HEK293 (cell line): ENCODE data around the gene DAPK2.

Experiments
- CTCF ChIP-seq: fragments of 450-650 bp; formaldehyde crosslinking; IDR thresholded peaks from 2 replicates; pipeline ENCODE4 v1.5.1; 2016; ENCODE audit warnings: missing biosample characterization, missing genetic modification characterization
- HOXD13 ChIP-seq: sonication (generic); formaldehyde crosslinking; IDR thresholded peaks from 2 replicates; pipeline ENCODE4 v1.8.0; 2022; ENCODE audit warnings: missing genetic modification reagents, borderline replicate concordance
- KLF9 ChIP-seq: fragments of 450-650 bp; formaldehyde crosslinking; IDR thresholded peaks from 2 replicates; pipeline ENCODE4 v1.5.1; 2016; ENCODE audit warnings: missing biosample characterization, missing genetic modification characterization, low read depth
- PATZ1 ChIP-seq: fragments of 450-650 bp; formaldehyde crosslinking; IDR thresholded peaks from 2 replicates; pipeline ENCODE4 v1.5.1; 2016; ENCODE audit warnings: missing biosample characterization, missing genetic modification characterization
- PRDM1 ChIP-seq: fragments of 450-650 bp; formaldehyde crosslinking; IDR thresholded peaks from 2 replicates; pipeline ENCODE4; 2016; ENCODE audit warnings: missing biosample characterization, missing genetic modification characterization
- SETDB1 ChIP-seq: IDR thresholded peaks from one replicate; pipeline ENCODE4 v1.6.1; 2017; ENCODE audit warnings: mild to moderate bottlenecking, low read length, moderate library complexity, mixed read lengths; ENCODE audit not compliant: insufficient read length
- ZBTB26 ChIP-seq: fragments of 450-650 bp; formaldehyde crosslinking; optimal IDR thresholded peaks from 2 replicates; pipeline ENCODE3; 2016; ENCODE audit warnings: missing biosample characterization, mild to moderate bottlenecking, missing genetic modification characterization
- ZBTB7A ChIP-seq: fragments of 450-650 bp; formaldehyde crosslinking; IDR thresholded peaks from 2 replicates; pipeline ENCODE4 v1.5.1; 2016; ENCODE audit warnings: low read depth, missing biosample characterization, missing genetic modification characterization
- ZFP41 ChIP-seq: fragments of 450-650 bp; formaldehyde crosslinking; IDR thresholded peaks from 2 replicates; pipeline ENCODE4 v1.5.1; 2016; ENCODE audit warnings: missing biosample characterization, missing genetic modification characterization, borderline replicate concordance
- ZFP69B ChIP-seq: fragments of 450-650 bp; formaldehyde crosslinking; IDR thresholded peaks from 2 replicates; pipeline ENCODE4 v1.5.1; 2016; ENCODE audit warnings: missing biosample characterization, missing genetic modification characterization
- ZNF10 ChIP-seq: fragments of 450-650 bp; formaldehyde crosslinking; IDR thresholded peaks from 2 replicates; pipeline ENCODE4 v1.5.1; 2017; ENCODE audit warnings: missing biosample characterization, missing genetic modification characterization
- ZNF112 ChIP-seq: fragments of 450-650 bp; formaldehyde crosslinking; IDR thresholded peaks from 2 replicates; pipeline ENCODE4 v1.5.0; 2017; ENCODE audit warnings: missing biosample characterization, missing genetic modification characterization
- ZNF114 ChIP-seq: fragments of 450-650 bp; formaldehyde crosslinking; IDR thresholded peaks from 2 replicates; pipeline ENCODE4 v1.5.0; 2017; ENCODE audit warnings: missing biosample characterization, missing genetic modification characterization
- ZNF26 ChIP-seq: fragments of 450-650 bp; formaldehyde crosslinking; IDR thresholded peaks from 2 replicates; pipeline ENCODE4 v1.5.1; 2016; ENCODE audit warnings: missing biosample characterization, missing genetic modification characterization
- ZNF362 ChIP-seq: fragments of 450-650 bp; formaldehyde crosslinking; IDR thresholded peaks from 2 replicates; pipeline ENCODE4 v1.5.1; 2016; ENCODE audit warnings: missing biosample characterization, missing genetic modification characterization
- ZNF398 ChIP-seq: fragments of 450-650 bp; formaldehyde crosslinking; IDR thresholded peaks from 2 replicates; pipeline ENCODE4 v1.5.1; 2017; ENCODE audit warnings: missing biosample characterization, missing genetic modification characterization
- ZNF510 ChIP-seq: fragments of 450-650 bp; formaldehyde crosslinking; IDR thresholded peaks from 2 replicates; pipeline ENCODE4 v1.5.1; 2018; ENCODE audit warnings: mild to moderate bottlenecking, missing genetic modification characterization, missing biosample characterization; ENCODE audit not compliant: insufficient replicate concordance
- ZNF518A ChIP-seq: fragments of 450-650 bp; formaldehyde crosslinking; conservative IDR thresholded peaks from 2 replicates; pipeline ENCODE4 v1.5.1; 2016; ENCODE audit warnings: low read depth, missing biosample characterization, missing genetic modification characterization
- ZNF549 ChIP-seq: fragments of 450-650 bp; IDR thresholded peaks from 2 replicates; pipeline ENCODE4 v1.5.1; 2018; ENCODE audit warnings: missing biosample characterization, missing genetic modification characterization, mild to moderate bottlenecking, inconsistent platforms, moderate library complexity
- ZNF580 ChIP-seq: fragments of 450-650 bp; formaldehyde crosslinking; IDR thresholded peaks from 2 replicates; pipeline ENCODE4 v1.5.1; 2016; ENCODE audit warnings: missing biosample characterization, missing genetic modification characterization
- ZNF600 ChIP-seq: fragments of 450-650 bp; formaldehyde crosslinking; IDR thresholded peaks from 2 replicates; pipeline ENCODE4 v1.5.1; 2016; ENCODE audit warnings: missing biosample characterization, missing genetic modification characterization
- ZNF621 ChIP-seq: fragments of 450-650 bp; formaldehyde crosslinking; IDR thresholded peaks from 2 replicates; pipeline ENCODE4 v1.5.1; 2017; ENCODE audit warnings: missing biosample characterization, missing genetic modification characterization

Gene DAPK2

GRCh38 chr15:64093627-64094417 lies 47.5 kb upstream of the DAPK2 start, which contains the start of gene CIAO2A (continued):
- TF ChIP-seq CTCF = no peak
- TF ChIP-seq ZNF549 (tag by site-specific recombination) = no peak
- TF ChIP-seq ZFP69B (tag by site-specific recombination) = no peak
- no peak for TF ChIP-seq HOXD13 (CRISPR knock-in tag)
- TF ChIP-seq ZNF600 (tag by site-specific recombination) = no peak; the same call in 1 of the 2 replicates
- TF ChIP-seq PATZ1 (tag by site-specific recombination) = no peak
- peak; percentile 27 for TF ChIP-seq ZBTB26
- TF ChIP-seq ZNF114 (tag by site-specific recombination) = no peak
- no peak for TF ChIP-seq ZBTB7A
- TF ChIP-seq ZNF10 = no peak
- no peak for TF ChIP-seq ZNF398
- no peak; the same call in 1 of the 2 replicates for TF ChIP-seq KLF9 (tag by site-specific recombination)
- TF ChIP-seq ZNF580 (tag by site-specific recombination) = no peak
- peak; percentile 57; the same call in 1 of the 2 replicates for TF ChIP-seq ZNF518A (tag by site-specific recombination)
- no peak for TF ChIP-seq ZNF26 (tag by site-specific recombination)
- TF ChIP-seq ZNF621 (tag by site-specific recombination) = no peak
- TF ChIP-seq ZNF510 (tag by site-specific recombination) = no peak
- no peak for TF ChIP-seq PRDM1 (tag by site-specific recombination)
- no peak for TF ChIP-seq ZNF112 (tag by site-specific recombination)
- TF ChIP-seq ZNF362 = no peak
- TF ChIP-seq SETDB1 = no peak
- no peak for TF ChIP-seq ZFP41 (tag by site-specific recombination)
